AG04450 (cell line): ENCODE data around the gene ENOSF1. TPM values are rescaled to one million over a fixed set of nuclear protein-coding genes. Genes with fewer than 3 reads are reported as not detected.

Experiments used
- CTCF ChIA-PET: fragments of 300-600, 350-600 bp; formaldehyde crosslinking; extraction: SDS; loops from one replicate; lab custom pipeline; 2022; ENCODE audit warnings: antibody characterized with exemption, inconsistent platforms; lab: Charles Lee
- POLR2A ChIA-PET: fragments of 350-600 bp; formaldehyde crosslinking; extraction: SDS; loops from one replicate; lab custom pipeline; 2021; ENCODE audit warnings: antibody characterized with exemption, inconsistent platforms; lab: Yijun Ruan, JAX
- DNase-seq: peaks from one replicate; pipeline ENCODE4 v3.0.0-alpha.2; 2011; ENCODE audit warnings: low read depth, low spot score
- H3K27ac ChIP-seq: one replicate; pipeline ENCODE4 v1.5.1; 2012; ENCODE audit warnings: low read depth, low read length, control low read depth
- H3K27me3 ChIP-seq: one replicate; pipeline ENCODE4 v1.6.0; 2012; ENCODE audit warnings: low read length; ENCODE audit not compliant: control insufficient read depth, insufficient read depth
- H3K4me3 ChIP-seq: 2 replicates; pipeline ENCODE4 v1.5.1; 2011; ENCODE audit warnings: mild to moderate bottlenecking, low read depth, low read length, control low read depth
- H3K9me3 ChIP-seq: 2 replicates; pipeline ENCODE4 v1.5.1; 2012; ENCODE audit warnings: low read length; ENCODE audit not compliant: control insufficient read depth, insufficient read depth
- polyA plus RNA-seq: library from polyadenylated mRNA; depleted of rRNA; stranded (reverse); fragments of >200 nt; gene quantifications from 2 replicates; pipeline ENCODE4 v1.2.3, GENCODE V29; 2011
- TF ChIP-seq, protein P1 (sequence below): IDR thresholded peaks from 2 replicates; pipeline ENCODE4 v1.5.1; 2011; ENCODE audit warnings: low read depth, low read length, control low read depth, inconsistent platforms

The ENOSF1 gene
- polyA plus RNA-seq, 1 experiment, result 10.9 TPM

DNA sequence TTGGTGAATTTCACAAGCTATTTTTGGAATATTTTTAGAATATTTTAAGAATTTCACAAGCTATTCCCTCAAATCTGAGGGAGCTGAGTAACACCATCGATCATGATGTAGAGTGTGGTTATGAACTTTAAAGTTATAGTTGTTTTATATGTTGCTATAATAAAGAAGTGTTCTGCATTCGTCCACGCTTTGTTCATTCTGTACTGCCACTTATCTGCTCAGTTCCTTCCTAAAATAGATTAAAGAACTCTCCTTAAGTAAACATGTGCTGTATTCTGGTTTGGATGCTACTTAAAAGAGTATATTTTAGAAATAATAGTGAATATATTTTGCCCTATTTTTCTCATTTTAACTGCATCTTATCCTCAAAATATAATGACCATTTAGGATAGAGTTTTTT is 39.1 kb downstream of the ENOSF1 start:
- no peak for DNase-seq
- no peak overlapping the region for H3K27ac ChIP-seq
- ChIA-PET CTCF (interaction anchor here (0.6 to 2.0 kb wide), 5 partner anchors 49 to 651 kb away, joined by 3 to 8 read pairs (median 5); no protein-coding TSS in a partner anchor), POLR2A (interaction anchor here (0.9 kb wide), 1 partner anchor 13 kb away, joined by 3 read pairs; no protein-coding TSS in a partner anchor)
- H3K4me3 ChIP-seq, result no peak overlapping the region
- H3K9me3 ChIP-seq, result no peaks in the 10 kb centered on the region
- TF ChIP-seq, protein P1, sequence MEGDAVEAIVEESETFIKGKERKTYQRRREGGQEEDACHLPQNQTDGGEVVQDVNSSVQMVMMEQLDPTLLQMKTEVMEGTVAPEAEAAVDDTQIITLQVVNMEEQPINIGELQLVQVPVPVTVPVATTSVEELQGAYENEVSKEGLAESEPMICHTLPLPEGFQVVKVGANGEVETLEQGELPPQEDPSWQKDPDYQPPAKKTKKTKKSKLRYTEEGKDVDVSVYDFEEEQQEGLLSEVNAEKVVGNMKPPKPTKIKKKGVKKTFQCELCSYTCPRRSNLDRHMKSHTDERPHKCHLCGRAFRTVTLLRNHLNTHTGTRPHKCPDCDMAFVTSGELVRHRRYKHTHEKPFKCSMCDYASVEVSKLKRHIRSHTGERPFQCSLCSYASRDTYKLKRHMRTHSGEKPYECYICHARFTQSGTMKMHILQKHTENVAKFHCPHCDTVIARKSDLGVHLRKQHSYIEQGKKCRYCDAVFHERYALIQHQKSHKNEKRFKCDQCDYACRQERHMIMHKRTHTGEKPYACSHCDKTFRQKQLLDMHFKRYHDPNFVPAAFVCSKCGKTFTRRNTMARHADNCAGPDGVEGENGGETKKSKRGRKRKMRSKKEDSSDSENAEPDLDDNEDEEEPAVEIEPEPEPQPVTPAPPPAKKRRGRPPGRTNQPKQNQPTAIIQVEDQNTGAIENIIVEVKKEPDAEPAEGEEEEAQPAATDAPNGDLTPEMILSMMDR, result no peak
- no peaks in the 10 kb centered on the region for H3K27me3 ChIP-seq

DNA sequence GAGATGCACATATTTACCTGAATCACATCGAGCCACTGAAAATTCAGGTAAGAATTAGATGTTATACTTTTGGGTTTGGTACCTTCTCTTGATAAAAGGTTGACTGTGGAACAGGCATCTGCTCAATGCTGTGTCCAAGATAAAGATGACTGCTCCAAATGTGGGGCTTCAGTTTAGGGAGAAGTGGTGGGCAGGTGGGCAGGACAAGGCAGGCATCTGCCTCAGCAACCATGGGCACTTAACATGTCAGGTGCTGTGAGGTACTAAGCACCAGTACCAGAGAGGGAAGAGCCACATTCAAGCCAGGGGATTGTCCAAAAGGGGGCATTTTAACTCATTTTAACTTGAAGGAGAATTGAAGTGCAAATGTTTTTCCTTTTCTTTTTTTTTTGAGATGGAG is 41.0 kb downstream of the ENOSF1 start:
- ChIA-PET CTCF (no interaction called here), POLR2A (no interaction called here)
- TF ChIP-seq, protein P1, result no peak
- Histone ChIP-seq H3K27ac (no peak overlapping the region), H3K27me3 (no peaks in the 10 kb centered on the region), H3K9me3 (no peaks in the 10 kb centered on the region), H3K4me3 (no peak overlapping the region)
- DNase-seq, result no peak

- TF ChIP-seq, protein P1, result no peak
- H3K27me3 ChIP-seq, result no peaks in the 10 kb centered on the region
- ChIA-PET CTCF (no interaction called here), POLR2A (no interaction called here)
- 0 out of 2 replicates have a peak, but pooled peaks cover 3% of the 10 kb centered on the region for H3K9me3 ChIP-seq
- DNase-seq, result no peak
- H3K4me3 ChIP-seq, result no peak overlapping the region
- H3K27ac ChIP-seq, result no peak overlapping the region
Measured at GRCh38 chr18:670522-670921, 41.9 kb downstream of the ENOSF1 start.

- H3K27ac ChIP-seq, result no peak overlapping the region
- POLR2A ChIA-PET, result no interaction called here
- CTCF ChIA-PET, result no interaction called here
- TF ChIP-seq, protein P1, result no peak
- DNase-seq, result no peak
- H3K27me3 ChIP-seq, result no peaks in the 10 kb centered on the region
- 0 out of 2 replicates have a peak, but pooled peaks cover 3% of the 10 kb centered on the region for H3K9me3 ChIP-seq
- no peak overlapping the region for H3K4me3 ChIP-seq
Measured at GRCh38 chr18:669077-669476, 43.4 kb downstream of the ENOSF1 start.

GRCh38 chr18:668260-668659 is 44.2 kb downstream of the ENOSF1 start:
- TF ChIP-seq, protein P1, result no peak
- ChIA-PET CTCF (interaction anchor here (1.1 kb wide), 1 partner anchor 162 kb away, joined by 4 read pairs; no protein-coding TSS in a partner anchor), POLR2A (no interaction called here)
- Histone ChIP-seq H3K27ac (no peak overlapping the region), H3K9me3 (0 out of 2 replicates have a peak, but pooled peaks cover 3% of the 10 kb centered on the region), H3K27me3 (no peaks in the 10 kb centered on the region), H3K4me3 (no peak overlapping the region)
- DNase-seq, result no peak
